Activated effector memory CD4-positive, alpha-beta T cell treated with Interleukin-2 at 50 U/mL for 16 hours (primary cell): ENCODE results near the gene CDC6.
A peak's percentile ranks its signal among the peaks of the same experiment; 100 is the strongest.

ENCODE experiments used
- DNase-seq: peaks from one replicate; pipeline ENCODE4 v3.0.0-alpha.2; 2020

The CDC6 gene

DNA sequence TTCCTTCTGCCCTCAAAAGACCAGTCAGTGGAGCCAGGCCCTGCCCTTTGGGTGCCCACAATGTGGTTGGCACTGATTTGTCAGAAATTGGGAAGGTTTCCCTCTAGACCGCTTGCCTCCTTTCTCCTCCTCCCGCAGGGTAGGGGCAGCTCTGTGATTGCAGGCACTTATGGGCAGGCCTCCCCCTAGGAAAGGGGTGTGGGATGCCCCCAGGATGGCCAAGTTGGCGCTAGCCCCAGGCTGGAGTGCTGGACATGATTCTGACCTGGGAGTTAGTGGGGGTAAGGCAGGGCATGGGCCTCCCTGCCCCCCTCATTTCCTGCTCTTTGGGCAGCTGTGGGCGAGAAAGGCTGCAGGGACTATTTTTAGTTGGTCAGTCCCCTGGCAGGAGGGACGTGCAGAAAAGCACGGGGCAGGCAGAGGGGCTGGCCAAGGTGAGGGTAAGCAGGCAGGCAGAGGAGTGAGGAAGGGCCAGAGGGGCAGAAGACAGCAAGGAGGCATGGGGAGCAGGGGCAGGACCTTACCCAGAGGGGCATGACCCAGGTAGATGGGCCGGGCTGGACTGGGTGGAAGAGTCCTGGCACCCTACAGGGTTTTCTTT, 24.6 kb downstream of the CDC6 start:
- no peak for DNase-seq

DNA sequence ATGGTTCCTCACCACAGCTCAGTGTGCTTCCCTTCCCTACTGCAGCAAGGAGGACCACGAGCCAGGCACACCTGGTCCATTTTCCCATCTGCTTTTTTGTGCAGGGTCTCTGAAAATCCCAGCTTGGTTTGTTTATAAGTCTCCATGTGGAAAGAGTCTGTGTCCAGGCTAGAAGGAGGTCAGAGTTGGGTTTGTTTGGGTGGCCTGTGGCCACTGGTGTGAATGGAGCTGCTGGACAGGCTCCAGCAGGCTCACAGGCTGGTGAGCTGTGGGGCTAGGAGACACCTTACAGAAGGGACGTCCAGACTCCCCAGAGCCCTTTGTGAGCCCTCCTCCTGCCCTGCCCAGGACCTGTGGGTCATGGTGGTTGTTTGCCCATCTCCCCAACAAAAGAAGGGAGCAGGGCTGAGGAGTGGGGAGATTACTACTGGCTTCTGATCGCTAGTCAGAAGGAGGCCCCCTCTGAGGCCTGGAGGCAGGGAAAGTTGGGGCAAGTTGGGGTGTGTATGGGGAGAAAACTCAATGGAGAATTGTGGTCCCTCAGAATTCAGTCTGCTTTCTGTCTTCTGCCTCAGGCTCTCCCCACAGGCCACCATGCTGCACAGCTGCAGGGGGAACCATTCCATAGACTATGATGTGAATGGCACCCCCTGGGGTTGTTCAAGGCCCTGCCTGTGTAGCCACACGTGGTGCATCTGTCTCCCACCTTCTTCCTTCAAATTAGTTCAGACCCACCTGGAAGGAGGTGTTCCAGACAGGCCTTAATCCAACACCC, 25.4 kb downstream of the CDC6 start:
- no peak for DNase-seq

DNA sequence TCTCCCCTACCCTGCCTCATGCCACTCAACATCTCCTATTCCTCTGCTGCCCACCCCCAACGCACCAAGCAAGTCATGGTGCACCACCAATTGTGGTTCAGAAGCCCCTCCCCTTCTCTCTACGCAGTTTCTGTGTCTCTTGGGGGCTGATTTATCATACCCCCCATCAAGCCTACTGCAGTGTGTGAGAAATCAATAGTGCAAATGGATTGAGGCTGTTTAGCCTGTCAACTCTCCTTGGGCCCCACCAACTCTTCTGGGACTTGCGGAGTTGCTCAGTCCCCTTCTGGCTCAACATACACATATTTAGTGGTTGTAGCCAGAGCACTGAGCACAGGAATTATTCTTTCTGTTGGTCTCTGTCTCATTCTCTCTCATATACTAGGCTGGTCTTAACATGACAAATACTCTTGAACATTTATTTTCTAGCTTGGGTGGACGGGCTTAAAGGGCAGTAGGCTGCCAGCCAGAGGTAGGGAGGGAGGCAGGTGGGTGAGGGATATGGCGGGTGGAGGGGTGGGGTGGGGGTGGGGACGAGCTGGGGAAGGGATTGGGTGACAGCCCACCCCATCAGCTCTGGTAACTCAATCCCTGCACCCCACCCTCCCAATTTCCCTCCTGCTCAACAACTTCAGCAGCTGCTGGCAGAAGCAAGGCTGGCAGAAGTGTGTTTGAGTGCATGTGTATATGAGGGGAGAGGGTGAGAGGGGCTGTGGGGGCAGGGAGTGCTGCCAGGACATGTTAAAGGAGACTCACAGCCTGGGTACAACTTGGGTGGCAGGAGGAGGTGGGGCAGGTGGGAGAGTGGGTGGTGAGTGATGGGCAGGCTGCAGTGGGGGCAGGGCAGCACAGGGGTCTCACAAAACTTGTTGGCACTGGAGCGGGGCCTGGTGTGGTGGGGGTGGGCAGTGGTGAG, 26.2 kb downstream of the CDC6 start:
- no peak for DNase-seq

DNA sequence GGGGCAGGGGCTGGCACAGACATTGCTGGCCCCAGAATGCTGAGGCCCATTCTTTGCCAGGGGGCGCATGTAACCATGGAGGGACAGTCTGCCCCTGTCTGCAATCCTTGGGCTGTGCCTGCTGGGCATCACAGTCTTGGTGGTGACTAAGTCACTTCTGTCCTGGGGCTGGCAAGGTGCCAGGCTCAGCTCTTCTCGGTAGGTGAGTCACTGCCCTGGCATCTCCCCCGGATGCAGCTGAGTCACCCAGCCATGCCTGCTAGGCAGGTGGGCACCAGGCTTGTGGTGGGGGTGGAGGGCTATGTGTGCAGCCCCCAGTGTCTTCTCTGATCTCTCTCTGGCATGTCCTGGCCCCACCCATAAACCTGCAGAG, 26.9 kb downstream of the CDC6 start:
- DNase-seq, result peak; percentile 87

DNA sequence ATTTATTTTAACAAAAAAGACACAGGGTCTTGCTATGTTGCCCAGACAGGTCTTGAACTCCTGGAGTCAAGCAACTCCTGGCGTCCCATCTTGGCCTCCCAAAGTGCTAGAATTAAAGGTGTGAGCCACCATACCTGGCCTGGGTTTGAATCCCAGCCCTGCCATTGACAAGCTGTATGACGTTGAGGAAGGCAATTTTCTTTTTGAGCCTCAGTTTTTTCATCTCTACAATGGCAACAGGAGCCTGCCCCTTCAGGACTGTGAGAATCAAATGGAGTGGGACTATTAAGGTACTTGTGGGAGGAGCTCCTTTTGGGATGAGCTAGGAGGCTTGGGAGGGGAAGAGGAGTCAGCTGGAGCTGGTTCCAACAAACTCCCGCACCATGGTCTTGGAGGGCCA, 27.5 kb downstream of the CDC6 start:
- no peak for DNase-seq

DNA sequence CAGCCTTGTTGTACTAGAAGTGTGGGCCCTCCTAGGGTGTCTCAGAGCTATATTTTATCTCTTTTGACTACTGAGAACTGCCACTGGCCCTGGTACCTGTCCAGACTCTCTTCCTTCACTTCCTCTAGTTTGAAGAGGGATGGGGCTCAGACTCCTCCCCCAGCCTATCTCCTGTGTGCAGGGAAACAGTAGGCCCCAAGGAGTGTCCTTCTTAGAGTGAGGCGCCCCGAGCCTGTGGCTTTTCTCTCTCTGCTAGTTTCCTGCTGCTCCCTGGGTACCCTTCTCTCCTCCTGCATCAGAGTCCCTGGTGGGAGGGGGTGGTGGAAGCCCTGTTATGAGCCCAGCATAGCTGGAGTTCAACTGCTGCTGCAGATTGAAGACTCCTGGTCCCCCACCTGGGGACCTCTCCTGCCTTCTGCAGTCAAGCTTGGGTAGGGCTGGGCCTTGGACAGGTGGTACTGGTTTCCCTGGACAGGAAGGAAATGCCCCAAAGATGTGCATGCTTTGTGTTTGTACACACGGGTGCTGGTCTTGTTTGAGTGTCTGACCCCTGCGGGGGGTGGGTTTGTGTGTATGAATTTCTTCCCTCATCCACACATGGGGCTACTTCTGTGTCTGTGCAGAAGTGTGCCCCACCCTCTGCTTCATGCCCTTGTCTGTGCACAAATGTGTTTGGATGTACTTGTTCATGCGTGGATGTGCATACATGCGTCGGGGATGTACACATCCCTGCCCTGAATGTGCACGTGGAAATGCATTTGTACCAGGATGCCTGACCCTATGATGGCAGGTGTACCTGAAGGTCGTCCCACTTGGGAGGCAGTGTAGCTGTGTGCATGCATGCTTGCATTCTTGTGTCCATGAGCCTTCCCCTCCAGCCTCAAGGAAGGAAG, 28.2 kb downstream of the CDC6 start:
- DNase-seq, result no peak

DNA sequence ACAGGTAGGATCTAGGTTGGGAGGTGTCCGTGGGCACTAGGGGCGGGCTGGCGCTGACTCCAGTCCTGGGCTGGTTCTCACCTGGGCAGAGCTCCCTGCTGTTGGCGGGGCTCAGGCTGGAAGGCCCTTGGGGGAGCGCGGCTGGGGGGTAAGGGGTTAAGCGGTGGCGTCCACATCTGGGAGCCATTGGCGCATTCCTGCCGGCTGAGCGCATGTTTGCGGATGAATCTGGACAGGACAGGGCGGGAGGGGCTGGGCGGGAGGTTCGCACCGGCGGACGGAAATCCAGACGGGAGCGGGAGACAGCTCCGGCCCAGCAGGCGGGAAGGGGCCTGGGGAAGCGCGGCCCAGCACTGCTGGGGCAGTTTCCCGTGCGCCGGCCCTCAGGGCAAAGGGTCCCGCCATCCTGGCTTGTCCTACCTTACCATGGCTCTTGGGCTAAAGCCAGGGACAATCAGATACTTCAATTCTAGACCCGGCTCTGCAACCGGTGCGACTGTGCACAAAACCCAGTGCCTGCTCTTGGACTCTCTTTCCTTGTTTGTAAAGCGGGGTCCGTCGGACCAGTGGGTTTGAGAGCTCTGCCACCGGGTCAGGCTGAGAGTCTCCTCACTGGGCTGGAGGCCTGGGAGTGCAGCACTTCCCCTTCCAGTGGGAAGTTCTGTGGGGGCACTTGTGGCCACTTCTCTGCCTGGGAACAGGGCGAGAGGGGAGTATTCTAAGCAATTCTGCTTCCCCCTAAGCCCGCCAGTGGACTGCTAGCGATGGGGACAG, 29.1 kb downstream of the CDC6 start:
- DNase-seq, result no peak

DNA sequence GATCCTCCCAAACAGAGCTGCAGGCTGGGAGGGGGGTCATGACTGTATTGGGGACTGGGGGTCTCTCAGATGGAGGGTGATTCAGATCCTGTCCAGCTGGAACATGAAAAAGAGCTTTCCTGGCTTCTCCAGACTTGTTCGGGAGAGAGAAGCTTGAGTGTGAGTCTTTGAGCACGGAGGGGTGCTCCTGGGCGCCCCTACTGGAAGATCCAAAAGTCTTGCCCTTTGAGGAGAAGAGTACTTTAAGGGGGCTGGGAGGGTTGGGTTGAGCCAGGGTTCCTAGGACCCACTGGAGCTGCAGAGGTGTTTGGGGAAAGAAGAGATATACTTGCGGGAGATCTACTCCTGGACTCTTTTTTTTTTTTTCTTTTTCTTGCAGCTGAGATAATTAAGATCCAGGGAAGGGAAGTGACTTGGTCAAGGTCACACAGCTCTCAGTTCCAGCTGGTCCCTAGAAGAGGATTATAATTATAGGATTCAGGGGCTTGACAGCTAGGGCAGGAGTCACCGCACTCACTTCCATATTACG, 29.7 kb downstream of the CDC6 start:
- no peak for DNase-seq

DNA sequence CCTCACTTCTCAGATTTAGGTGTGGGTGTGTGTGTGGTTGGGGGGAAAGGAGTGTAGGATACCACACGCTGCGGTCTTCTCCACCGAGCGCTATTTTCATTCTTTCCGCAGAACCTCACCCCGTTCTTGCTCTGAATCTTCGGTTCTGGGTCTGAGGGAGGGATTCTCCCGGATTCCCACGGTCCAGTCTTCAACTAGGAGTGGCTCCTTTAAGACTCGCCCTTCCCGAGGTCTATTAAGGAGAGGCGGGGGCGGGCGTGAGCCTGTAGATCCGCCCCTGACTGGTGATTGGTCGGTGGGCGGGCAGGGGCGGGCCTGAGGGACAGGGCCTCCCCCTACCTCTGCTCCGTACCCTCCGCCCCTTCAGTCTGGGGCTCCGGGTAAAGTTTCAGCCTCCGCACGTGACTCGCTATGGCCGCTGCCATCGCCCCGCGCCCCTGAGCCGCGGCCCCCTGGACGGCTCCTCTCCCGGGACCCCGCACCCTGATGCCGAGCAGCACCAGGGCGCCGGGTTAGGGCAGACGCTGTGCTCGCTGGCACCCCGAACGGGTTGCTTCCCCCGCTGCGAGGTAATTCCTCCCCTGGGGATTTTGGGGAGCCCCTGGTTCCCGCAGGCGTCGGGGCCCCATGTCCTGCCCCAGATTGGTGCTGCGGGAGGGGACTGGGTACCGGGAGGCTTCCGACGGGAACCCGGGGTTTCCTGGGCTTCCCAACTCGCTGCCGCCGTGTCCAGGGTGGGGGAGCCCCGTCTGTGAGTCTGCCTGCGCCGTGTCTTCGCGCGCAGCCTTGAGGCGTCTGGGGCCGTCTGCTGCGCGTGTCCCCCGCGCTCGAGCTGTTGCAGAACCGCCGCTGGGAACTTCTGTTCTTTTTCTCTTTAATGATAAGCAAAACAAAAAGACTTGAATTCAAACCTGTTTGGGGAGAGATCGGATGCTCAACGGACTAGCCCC, 30.5 kb downstream of the CDC6 start:
- DNase-seq, result peak; percentile 91

DNA sequence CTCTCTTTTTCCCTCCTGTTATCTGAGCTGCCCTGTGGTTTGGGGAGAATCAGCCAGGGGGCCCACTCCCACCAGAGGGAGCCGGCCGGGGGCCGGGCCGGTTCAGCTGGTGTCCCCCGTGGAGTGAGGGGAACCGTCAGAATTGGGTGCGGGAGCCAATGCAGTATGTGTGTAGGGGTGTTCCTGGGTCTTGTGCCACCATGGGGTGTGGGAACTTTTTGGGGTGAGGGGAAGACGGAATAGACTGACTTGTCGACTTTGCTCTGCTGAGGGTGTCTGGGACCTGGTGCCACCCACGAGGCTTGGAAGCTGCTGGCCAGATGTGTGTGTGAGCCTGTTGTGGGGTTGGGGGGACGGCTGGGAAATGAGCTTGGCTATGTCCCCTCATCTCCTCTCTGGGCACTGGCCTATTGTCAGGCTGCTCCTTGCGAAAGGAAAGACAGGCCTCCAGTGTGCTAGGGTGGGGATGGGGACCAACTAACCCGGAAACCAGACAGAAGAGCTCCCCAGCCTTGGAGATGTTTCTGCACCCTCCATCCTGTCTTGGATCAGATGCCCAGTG, 31.2 kb downstream of the CDC6 start:
- DNase-seq, result no peak

DNA sequence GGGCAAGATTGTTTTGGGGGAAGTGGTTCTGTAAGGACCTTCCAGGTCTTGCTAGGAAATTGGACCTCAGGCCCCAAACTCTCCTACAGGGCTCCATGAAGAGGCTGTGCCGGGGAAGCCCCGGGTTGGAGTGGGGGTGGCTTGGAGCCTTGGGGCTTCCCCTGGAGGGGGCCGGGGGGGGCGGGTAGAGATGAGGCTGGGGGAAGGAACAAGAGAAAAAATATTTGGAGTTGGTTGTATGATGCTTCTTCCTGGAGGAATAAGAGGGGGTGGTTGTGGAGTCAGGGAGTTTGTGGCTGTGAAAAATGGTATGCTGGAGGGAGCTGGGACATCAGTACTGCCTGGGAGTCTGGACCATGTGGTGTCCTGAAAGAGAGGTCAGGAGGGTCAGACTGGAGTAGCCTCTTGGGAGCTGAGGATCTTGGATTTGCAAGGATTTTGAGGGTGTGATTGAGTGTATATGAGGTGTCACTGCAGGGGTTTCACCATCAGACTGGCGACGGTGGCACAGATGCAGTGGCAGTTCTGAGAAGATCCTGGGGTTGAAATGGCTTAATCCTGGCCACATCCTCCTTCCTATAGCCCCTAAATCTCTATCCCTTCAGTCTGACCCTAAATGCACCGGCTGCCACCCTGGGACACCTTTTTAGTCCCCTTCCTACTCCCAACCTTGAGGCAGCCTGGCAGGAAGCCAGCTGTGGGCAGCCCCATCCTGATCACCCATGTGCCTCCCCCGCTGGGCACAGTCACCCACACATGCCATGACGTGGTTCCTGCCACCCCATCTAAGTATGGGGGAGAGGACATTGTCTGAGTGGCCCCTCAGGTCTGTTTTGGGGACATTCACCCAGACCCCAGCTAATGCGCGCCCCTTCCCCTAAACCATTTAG, 32.2 kb downstream of the CDC6 start:
- DNase-seq, result peak; percentile 75

DNA sequence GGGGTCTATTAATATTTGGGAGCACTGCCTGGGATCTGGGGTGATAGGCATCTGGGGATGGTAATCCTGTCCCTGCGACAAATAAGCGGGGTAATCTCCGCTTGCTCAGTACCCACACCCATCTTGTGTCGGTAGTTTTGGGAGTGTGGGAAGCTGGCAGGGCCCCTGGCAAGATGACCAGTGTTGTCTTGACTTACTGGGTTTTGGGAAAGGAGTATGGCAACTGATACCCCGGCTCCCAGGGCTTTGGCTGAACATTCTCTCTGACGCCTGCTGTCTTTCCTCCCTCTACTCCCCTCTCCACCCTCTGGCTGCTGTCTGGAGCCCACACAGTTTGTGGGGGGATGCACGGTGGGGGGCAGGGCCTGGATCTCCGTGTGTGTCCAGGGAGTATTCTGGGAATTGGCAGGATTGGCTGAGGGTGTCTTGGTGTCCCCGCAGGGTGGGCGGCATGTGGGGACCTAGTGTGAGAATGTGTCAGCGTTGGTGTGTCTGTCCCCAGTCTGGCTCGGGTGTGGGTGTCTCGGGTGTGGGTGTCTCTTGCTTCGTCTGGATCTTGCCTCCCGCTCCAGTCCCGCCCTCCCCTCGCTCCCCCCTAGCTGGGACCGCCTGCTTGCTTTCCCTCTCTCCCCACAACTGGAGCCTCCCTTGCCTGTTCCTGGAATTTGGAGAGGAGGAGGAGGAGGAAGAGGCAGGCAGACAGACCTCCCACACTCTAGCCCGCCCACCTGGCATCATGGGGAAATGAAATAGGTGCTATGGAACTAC, 33.3 kb downstream of the CDC6 start:
- DNase-seq, result no peak

DNA sequence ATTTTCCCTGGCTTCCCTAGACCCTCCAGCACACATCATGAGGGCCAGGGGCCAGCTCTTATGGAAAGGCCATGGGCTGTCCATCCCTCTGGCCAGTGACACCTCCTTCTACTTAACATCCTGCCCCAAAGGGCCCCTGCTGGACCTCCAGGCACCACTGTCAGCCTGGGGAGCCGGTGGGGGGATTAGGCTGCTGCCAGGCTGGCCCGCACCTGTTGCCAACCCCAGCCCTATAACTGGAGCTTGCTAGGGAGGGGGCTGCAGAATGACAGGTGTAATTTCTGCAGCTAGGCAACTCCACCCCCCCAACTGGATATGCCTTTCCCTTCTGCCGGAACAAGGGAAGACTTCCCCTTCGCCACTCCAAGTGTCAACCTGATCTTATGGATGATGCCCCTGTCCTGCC, 33.8 kb downstream of the CDC6 start:
- DNase-seq, result no peak

DNA sequence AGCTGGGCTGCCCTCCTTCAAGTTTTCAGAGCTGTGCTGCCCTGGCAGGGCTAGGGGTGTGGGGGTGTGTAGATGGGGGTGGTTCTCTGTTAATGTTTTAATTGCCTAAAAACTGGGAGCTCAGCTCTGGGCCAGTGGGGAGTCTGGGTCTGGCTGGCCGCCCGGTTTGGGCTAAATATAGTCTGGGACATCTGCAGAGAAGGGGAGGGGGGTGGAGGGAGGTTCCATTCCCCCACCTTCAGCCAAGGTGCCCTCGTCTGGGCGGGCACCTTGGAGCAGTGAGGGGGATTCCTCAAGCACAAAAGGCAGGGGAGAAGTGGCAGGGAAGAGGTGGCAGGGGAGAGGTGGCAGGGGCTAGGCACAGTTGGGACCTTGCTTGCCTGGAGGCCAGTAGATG, 34.3 kb downstream of the CDC6 start:
- DNase-seq, result no peak

DNA sequence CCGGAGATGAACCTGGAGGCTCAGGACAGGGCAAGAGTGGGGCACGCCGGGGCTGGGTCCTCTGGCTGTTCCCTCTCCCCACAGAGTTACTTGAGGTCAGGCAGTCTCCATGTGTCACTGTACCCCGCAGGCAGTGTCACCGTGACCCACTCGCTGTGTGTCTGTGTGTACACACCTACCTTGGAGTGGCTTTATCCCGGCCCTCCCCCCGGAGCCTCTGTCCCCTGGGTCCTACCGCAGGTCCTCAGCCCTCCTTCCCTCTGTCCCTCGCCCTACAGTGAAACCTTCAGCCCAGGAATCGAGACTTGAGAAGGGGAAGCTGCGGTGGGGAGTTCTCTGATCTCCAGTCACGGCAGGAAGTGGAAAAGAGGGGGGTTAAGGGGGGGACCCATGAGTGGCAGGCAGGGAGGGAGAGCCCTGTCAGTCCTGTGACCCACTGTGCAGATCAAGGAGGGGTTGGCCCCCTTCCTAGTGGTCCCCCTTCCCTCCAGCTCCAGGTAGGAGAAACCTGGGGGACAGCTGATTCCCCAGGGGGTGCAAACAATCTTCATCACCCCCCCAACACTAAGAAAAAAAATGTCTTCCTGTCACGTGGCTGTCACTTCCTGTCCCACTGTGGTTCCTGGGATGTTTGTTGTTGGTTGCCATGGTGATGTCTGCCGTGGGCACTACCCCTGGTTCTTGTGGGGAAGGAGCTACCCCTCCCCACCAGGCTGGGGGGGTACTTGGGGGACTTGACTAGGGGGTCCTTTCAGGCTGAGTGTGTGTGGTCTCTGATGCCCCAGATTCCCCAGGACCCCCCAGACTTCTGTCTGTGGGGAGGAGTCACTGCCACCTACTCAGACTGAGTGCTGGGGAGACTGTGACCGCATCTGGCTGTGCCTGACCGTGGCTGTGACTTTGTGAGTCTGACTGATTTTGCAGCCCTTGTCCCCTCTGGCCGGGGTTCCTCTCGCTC, 35.0 kb downstream of the CDC6 start:
- peak; percentile 85 for DNase-seq

DNA sequence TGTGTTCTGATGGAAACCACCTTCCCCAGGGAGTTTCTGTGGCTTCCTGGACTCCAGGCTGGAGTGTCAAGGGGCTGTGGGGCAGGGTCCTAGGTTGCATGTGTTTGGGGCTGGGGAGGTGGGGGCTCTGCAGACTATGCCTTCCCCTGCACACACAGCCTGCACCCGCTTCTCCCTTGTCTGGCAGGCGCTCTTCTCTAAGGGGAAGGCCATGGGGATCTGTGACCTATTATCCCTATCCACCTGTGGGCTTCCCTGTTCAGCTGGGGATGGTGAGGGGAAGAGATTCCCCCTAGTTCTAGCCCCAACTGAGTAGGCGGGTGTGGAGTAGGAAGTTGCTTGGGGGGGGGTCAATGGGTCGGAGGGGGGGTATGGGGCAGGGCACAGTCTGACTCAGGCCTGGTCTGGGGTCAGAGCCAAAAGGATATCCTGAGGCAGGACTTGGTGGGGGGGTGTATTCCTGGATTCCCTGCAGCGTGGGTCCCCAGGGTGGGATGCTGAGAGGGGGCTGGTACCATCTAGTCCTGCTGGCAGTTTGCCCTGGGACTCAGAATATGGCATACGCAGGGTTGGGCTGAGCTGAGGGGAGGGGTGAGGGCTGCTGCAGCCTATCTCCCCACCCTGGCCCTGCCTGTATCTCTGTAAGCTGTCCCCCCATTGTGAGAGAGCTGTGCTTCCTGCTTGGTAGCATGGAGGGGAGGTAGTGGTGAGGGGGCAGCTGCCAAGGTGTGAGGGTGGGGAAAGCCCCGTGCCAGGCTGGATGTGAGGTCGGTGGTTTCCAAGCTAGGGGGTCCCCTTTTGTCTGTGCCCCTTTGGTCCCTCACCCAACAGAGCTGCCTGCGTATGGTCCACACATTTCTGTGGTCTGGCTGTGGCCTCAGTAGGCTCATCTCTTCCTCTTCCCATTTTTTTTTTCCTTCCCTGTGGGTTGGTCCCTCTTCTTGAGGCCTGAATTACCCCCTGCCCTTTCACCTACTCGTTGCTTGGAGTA, 36.0 kb downstream of the CDC6 start:
- peak; percentile 54 for DNase-seq
